Measurements from ENCODE around the gene ELP2.

DNA sequence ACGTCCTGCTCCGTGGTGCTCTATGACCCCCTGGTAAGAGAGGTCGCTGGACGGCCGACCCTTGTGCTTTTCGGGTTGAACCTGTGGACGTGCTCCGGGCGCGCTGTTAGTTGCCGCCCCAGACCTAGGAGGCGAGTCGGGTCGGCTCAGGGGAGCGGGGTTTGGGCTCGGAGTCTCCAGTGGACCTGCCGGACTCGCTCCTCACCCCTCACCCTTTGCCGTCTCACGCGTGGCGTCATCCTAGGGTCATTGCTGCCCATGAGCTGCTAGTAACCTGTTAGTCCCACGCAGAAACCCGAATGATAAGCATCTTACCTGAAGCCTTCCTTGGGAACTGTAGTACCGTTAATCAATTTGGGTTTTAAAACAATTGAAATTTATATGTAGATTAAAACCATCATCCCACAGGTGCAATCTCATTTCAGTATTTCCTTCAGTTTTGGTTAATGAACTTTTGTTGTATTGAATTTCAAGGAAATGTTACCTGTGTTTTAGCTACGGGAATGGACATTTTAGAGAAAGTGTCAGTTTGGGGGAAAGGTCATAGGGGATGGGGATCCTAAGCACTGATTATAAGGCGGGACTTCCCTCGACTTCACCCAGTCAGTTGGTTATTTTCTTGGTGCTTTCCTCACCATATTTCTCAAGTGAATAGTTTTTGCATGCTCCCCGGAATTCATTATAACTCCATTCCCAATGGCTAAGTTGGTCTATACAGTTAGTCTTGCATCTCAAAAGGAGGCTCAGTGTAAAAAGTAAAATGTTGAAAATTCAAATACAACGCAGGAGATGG, 536 bp downstream of the ELP2 start:
- TF ChIP-seq, protein P1, sequence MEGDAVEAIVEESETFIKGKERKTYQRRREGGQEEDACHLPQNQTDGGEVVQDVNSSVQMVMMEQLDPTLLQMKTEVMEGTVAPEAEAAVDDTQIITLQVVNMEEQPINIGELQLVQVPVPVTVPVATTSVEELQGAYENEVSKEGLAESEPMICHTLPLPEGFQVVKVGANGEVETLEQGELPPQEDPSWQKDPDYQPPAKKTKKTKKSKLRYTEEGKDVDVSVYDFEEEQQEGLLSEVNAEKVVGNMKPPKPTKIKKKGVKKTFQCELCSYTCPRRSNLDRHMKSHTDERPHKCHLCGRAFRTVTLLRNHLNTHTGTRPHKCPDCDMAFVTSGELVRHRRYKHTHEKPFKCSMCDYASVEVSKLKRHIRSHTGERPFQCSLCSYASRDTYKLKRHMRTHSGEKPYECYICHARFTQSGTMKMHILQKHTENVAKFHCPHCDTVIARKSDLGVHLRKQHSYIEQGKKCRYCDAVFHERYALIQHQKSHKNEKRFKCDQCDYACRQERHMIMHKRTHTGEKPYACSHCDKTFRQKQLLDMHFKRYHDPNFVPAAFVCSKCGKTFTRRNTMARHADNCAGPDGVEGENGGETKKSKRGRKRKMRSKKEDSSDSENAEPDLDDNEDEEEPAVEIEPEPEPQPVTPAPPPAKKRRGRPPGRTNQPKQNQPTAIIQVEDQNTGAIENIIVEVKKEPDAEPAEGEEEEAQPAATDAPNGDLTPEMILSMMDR (IDR thresholded peaks at IDR 0.05), result no peak
- TF ChIP-seq EZH2phosphoT487 (IDR thresholded peaks at IDR 0.05), result no peak
- no peak for TF ChIP-seq EZH2 (IDR thresholded peaks at IDR 0.05)

Measured in neural progenitor cell (in vitro differentiated cells).